Anterior cingulate cortex (tissue), 58 donors: ENCODE results near the gene CNTNAP4.

ENCODE experiments used
- DNase-seq, 58 donors: peaks; one replicate each; lab custom pipeline; 2025; lab: John Stamatoyannopoulos, UW

CNTNAP4 gene

DNA sequence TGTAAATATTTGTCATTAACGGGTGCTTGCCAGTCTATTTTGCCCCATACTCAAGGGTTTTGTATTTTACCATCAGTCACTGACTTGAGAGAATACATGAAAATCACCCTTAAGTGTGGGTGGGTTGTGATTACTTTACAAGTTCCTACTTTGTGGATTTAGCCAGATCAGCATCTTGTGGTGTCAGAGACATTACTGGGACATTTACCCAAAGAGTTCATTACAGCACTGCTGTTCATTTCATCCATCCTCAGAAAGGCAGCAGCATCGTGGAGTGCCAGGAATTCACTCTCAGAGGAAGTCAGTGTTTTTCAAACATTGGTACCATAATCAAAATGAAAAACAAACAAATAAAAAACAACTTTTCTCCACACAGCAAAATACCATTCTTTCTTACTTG is 110.8 kb downstream of the CNTNAP4 start:
- no peak for DNase-seq

DNA sequence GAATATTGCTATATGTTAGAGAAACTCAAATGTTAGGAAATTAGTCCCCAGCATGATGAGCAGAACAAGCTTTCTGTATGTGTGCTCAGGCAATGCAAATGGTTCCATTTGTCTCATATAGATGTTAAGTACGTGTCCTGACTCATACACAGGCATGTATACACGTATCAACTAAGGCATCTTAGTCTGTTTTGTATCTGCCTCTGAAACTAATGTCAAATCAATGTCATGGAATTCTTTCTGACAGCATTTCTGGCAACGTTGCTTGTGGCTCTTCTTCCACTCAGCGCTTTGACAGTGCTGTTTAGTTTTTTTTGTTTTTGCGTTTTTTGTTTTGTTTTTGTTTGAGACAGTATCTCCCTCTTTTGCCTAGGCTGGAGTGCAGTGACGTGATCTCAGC is 111.9 kb downstream of the CNTNAP4 start:
- no peak for DNase-seq

DNA sequence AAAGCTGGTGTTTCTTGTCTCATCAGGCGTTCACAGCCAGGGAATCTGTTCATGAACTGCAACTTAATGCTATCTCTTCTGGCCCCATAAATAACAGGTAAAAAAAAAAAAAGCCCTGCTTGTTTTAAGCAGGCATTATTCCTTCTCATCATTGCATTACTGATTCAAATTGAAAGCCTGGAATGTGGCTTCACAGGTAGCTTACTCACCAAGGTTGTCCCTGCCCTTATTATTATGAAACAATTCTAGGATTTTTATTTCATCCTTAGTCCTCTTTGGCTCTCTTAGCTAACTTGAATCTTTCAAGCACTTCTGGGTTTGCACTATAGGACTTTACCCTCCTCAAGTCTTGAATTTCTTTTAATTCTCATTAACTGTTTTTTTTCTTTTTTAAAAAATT is 113.3 kb downstream of the CNTNAP4 start:
- no peak for DNase-seq

DNA sequence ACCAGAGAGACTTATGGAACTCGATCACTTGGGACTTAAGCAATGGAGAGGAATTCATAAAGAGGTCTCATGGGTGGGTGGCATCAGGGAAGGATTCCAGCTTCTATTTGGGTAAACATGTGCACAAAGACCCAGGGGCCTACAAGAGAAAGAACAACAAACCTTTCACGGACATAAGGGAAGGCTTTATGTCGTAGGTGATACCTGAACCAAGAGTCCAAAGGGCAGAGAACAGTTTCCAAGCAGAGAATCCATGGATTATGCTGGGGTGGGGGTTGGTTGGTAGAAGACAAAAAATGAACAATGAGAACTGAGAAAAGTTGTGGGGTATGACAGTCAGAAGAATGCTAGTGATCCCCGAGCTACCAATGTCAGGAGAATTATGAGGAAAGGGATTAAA is 119.8 kb downstream of the CNTNAP4 start:
- DNase-seq = no peak

DNA sequence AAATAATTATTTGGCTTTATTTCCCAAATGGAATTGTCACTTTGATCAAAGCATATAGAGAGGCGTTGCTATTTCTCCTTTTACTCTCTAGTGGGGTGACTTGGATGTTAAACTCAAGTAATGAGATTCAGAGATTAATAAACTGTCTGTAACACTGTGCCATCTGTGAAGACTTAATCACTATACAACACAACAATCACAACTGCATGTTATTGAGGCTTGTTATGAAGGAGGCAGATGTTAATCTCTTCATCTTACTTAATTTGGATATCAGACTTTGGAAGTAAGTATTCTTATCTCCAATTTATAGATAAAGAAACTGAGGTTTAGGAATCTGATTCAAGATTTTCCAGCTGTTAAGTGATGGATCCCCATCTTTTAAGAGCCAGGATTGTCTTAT is 132.5 kb downstream of the CNTNAP4 start:
- DNase-seq = no peak

DNA sequence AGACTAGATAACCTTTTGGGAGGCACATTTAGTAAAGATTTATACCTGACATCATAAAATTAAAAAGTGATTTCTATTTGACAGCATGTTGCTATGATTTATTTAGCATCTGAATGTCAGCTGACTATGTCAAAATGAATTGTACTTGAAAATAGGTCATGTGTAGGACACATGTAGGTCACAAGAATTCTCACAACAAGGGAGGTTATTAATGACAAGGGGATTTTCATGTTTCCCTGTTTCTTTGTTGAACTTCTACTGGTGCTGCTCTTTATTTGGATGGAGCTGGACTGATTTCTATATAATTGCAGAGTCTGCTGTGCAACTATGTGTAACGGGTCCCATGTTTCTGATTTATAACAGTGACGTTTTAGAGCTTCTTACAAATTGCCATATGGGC is 144.4 kb downstream of the CNTNAP4 start:
- DNase-seq = no peak

DNA sequence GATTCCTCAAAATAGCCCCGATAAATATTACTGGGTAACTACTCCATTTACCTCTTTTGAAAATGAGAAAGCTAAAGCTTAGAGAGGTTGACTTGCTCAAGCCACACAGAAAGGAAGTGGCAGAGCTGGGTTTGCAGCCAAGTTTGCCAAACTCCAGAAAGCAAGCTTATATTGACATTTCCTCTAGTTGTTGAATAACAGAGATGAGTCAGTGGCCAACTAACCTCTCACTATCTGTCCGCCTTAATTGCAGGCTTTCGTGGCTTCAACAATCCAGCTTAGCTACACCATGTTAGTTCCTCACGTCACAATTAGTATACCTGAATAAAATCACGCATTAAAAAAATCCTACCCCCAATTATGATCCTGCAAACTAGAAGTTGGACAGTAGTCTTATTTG is 151.7 kb downstream of the CNTNAP4 start:
- DNase-seq = no peak

DNA sequence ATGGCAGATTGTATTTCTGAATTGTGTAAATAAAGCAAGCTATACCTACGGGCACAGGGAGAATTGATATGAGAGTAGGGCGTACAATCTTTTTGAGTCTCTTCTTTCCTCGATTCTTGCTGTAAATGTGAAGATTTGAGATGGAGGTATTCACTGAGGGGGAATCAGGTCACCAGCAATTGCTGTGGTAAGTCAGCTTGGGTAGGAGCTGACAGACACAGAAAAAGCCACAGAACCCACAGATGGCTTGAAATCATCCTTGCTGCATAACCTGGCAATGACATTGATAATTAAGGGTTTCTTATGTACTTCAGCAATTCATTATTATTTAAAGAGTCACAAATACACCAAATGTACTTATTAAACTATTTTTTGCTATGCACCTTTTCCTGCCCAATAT is 164.2 kb downstream of the CNTNAP4 start:
- no peak for DNase-seq

DNA sequence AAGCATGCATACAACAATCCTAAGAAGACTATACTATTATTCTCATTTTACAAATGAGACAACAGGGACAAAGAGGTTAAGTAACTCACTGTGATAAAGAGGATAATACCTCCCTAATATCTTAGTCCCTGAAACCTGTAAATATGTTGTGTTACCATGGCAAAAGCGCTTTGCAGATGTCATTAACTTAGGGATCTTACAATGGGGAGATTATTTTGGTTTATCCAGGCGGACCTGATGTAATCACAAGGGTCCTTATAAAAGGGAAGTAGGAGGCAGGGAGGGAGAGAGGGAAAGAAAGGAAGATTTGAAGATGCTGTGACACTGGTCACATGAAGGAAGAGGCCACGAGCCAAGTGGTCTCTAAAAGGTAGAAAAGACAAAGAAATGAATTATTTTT is 164.7 kb downstream of the CNTNAP4 start:
- DNase-seq = no peak

DNA sequence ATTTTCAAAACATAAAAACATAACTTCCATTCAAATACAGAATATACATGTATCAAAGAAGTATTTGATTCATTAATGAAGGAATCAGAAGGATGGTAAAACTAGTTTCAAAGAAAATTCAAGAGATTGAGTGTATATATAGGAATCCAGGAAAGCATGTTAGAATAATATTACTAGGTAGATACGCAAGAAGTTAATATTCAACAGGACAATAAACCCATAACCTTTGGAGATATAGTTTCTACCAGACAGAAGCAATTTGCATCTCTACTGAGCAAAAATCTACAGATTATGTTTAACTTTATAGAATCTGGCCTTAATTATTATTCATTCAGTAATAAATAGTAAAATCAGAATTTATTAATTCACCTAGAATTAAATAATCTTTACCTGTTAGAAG is 166.8 kb downstream of the CNTNAP4 start:
- DNase-seq = no peak

DNA sequence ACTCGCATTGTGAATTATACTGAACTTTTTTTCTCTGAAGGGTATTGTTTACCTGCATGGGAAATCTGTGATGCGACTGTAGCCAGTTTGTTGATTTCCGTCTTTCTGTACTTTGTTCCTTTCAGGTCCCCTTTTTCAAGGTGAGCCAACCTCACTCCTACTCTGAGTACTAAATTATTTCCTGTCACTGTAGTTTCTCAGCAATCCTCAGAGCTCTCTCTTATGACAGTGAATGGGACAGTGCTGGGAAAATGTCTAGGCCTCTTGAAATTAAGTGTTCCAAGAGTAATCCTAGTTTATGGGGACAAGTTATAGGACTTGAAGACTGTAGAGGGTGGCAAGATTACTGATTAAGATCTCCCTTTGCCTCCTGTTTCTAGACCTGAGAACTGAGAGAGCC is 167.6 kb downstream of the CNTNAP4 start:
- no peak for DNase-seq

DNA sequence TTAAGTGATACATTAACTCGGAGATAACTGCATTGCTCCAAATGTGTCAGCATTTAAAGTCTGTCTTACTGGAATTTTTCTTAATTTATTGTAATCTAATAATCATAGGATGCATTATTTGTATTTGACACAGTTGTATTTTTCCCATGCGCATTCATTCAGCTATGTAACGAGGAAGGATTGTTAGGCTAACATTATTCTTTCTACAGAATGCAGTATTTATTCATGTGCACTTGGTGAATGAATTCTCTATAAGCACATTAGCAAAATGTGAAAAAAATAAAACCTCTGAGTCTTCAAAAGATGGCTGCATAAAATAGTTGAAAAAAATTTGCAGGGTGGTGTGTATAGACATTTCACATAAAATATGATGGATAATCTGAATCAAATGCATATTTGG is 168.6 kb downstream of the CNTNAP4 start:
- no peak for DNase-seq

DNA sequence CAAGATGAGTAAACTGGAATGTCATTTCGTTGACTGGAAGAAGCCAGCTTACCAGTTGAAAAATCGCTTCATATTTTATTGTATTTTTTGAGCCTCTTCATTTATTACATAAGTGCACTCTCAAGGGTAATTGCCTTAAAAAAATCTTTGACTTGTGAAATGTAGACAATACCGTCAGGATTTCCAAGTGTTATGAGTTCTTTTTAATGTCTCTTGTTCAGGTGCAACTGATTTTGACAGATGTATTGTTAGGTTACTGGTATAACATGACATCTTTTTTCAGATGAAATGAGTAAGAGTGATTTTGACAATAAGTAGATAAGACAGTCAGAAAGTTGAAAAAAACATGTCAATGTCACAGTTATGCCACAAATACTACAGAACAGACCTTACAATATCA is 169.1 kb downstream of the CNTNAP4 start:
- no peak for DNase-seq

DNA sequence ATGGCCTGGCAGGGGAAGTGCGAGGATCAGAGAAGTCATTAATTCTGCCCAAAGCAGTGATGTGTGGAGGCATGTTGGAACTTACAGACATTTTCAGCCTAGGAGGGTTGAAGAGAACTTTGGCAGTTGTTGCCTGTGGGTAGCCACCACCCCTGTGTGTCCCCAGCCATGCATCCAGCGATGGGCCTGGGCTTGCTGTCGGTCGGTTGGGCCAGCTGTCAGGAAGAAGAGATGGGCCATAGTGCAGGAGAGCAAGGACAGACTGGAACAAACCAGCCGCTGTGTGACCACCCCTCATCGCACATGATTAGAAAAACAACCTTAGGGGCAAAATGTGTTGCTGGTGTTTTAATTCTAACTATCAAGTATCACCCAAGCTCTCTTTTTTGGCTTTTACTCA is 173.7 kb downstream of the CNTNAP4 start:
- DNase-seq = no peak

DNA sequence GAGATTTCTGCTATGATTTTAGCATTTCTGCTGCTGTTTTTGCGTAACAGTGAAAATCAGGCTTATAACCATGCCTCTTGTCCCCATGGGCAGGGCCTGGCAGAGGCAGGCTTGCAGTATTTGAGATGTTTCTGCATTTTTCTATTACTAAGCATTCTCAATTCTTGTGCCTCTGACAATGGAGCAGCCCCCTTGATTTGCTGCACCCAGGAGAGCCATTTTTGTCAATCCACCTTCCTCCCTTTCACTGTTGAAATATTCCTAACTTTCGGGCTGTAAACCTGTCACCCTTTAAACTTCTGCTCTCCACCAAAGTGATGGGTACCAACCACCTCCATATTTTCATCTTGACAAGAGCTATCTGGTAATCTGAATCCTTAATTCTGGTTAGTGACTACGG is 178.1 kb downstream of the CNTNAP4 start:
- DNase-seq = no peak

DNA sequence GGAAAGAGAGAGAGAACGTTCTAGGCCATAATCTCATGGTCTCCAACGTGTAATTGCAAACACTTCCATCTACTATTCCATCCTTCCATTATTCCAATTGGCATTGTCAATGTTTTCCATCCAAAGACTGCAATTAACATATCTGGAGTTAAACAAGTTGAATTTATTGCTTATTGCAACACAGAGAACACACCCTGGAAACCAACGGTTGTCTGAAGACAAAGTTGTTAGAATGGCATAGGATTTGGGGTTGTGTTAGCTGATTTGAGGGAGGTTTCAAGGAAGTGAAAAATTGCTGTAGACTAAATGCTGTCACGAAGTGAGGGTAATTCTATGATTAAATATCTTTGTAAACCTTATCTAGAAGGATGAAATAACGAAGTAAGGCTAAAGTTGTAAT is 178.8 kb downstream of the CNTNAP4 start:
- no peak for DNase-seq

DNA sequence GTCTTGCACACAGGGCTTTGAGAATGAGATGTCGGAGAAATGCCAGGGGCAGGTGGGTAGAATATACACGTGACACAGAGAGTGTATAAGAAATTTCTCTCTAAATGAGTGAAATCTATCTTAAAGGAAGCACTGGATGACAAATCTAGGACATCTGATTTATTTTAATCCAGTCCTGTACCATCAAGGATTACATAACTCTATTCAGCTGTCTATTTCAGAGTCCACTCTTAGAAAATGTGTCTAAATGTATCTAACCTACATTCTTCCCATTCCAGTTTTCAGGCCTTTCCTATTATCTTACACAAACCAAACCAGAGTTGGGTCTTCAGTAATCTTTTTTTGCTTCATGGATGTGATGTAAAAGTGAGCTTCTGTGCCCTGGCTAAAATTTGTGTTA is 181.9 kb downstream of the CNTNAP4 start:
- no peak for DNase-seq

DNA sequence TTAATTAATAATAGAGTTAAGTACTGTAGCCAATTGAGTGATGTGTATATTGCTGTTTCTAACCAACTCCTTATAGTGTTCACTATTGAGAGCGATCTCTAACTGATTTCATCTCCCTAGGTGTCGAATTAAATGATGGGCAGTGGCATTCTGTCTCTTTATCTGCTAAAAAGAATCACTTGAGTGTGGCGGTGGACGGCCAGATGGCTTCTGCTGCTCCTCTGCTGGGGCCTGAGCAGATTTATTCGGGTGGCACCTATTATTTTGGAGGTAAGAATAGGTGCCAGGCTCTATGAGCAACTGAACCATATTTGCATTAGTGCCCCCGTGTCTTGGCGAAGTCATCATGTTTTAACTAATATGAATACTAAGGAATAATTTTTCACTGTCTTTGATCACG is 184.6 kb downstream of the CNTNAP4 start:
- no peak for DNase-seq

DNA sequence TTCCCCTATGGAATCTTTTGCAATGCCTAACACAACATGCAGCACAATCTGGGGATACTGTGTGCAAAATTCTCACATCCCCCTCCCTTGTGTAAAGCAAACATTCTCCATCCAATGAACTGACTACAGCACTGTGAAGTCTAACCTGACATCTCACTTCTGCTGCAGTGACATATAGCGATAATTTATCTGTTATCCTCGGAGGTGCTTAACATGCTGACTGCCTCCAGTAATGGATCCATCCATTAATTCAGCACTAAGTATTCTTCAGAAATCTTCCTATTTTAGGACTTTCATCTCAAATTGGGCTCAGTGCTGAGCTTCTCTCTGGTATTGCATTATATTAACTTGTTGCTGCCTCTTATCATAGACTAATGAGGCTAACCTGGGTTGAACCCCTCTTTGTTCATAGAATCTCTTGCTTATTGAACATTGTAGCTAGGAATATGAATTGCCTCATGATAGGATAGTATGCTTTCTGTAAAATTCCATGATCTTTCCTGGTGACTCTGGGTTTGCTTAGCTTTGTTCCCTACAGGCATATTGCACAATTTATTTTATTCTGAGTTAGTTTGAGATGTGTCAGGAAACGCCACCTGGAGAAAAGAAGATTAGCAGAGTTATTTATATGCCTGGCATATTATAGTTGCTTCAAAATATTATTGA is 187.9 kb downstream of the CNTNAP4 start:
- no peak for DNase-seq

DNA sequence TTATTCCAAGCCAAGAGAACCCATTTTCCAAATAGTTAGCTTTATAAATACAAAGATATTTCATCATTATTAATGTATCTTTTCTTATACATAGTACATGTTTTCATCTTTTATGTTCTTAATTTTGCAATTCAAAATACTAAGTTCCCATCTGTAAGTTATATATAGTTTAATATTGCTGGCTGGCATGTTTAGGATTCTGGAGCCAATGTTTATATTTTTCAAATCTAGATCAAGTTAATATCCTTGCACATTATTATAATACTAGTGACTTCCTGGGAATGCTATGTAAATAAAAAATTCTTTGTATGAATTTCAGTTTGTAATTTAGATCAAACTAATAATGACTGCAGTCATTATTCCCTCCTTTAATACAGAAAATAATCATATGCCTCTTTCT is 189.7 kb downstream of the CNTNAP4 start:
- no peak for DNase-seq

DNA sequence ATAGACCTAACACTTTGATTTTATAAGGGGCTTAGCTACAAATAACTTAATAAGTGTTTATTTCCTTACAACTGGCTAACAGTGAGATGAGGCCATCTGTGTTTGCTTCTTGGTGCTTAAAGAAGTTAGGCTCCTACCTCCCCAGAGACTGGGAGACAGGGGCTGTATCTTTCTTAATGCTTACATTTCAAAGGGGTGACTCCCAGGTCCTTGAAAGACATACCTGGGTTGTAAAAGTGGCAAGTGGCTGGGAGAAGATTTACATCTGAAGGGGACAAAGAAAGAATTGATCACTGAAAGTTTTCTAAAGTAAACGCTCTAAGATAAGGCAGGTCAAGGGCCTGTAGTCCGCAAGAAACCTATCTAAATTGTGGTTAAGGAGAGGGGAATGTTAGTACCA is 196.8 kb downstream of the CNTNAP4 start:
- DNase-seq = no peak

DNA sequence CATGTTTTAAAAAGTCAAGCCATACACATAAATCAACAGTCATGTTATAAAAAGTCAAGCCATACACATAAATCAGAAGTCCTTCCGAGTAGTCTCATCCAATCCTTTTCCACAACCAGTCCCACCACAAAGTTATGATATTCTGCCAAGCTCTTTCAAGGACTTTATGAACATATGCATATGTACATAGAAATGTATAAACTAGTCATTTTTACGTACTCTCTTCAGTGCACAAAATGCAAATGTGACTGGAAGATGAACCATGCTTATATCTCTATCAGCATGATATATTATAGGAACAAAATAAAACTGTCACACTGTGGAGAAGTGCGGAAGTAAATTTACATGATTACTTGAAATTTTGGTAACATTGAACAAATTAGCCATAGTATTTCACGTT is 200.9 kb downstream of the CNTNAP4 start:
- no peak for DNase-seq

DNA sequence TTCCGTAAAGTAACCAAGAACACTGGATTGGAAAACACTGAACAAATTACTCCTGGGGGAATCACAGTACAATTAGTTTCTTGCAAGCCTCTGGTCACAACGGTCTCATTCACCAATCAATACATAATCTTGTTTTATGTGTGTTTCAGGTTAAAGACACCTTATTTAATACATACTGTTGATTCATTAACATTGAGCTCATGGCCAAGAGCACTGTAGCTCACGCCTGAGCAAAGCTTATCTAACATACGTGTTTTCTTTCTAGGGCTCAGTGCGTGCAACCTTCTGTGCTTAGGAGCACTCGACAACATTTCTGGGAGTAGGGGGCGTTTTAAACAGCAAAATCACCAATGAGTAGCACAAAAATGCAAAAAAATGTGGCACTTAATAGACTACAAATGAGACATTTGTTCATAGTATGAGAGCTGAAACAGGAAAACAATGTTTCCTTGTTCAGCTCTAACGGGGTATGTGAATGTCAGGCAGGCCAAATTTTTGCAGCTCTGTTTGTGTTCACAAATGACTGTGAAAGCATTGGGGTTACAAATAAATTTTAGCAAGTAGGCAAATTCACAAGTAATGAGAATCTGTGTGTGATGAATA is 206.2 kb downstream of the CNTNAP4 start:
- DNase-seq = peak in 11 of 58 donors; percentile 5 to 67 (median 32)
